ENCODE data around the gene CCDC142.
"Not testable (repeated sequence)": the region's sequence is repeated elsewhere in the genome, so short reads cannot be mapped to it uniquely, and the experiment has no call there.

Gene CCDC142

GRCh38 chr2:74462054-74462785 lies 20.6 kb downstream of the CCDC142 start:
- DNase-seq: no peak

GRCh38 chr2:74461187-74462053 lies 21.4 kb downstream of the CCDC142 start:
- DNase-seq: no peak

- not testable (repeated sequence) for DNase-seq
Measured at GRCh38 chr2:74460187-74460586, 22.6 kb downstream of the CCDC142 start.

GRCh38 chr2:74459503-74460118 lies 23.2 kb downstream of the CCDC142 start:
- DNase-seq: not testable (repeated sequence)

- DNase-seq: no peak
Measured at GRCh38 chr2:74458938-74459363, 23.8 kb downstream of the CCDC142 start.

GRCh38 chr2:74458132-74458937 lies 24.5 kb downstream of the CCDC142 start, which contains the start of gene WBP1:
Gene WBP1, plus strand, starts transcription at chr2:74458438. Its CDS starts 165 bp downstream, at chr2:74458603.
- DNase-seq: peak; percentile 95

GRCh38 chr2:74457549-74458131 lies 25.2 kb downstream of the CCDC142 start:
- peak; percentile 91 for DNase-seq

GRCh38 chr2:74457129-74457548 lies 25.7 kb downstream of the CCDC142 start:
- DNase-seq: no peak

GRCh38 chr2:74454654-74455511 lies 27.9 kb downstream of the CCDC142 start, which contains the start of gene INO80B:
Gene INO80B, plus strand, starts transcription at chr2:74455087. Its CDS starts 30 bp downstream, at chr2:74455117.
- peak; percentile 97 for DNase-seq

GRCh38 chr2:74450570-74451190 lies 32.1 kb downstream of the CCDC142 start:
- DNase-seq: no peak

- DNase-seq: no peak
Measured at GRCh38 chr2:74448771-74449170, 34.0 kb downstream of the CCDC142 start.

- no peak for DNase-seq
Measured at GRCh38 chr2:74447230-74447999, 35.4 kb downstream of the CCDC142 start.

- DNase-seq: no peak
Measured at GRCh38 chr2:74444498-74445318, 38.1 kb downstream of the CCDC142 start.

GRCh38 chr2:74442483-74443297 lies 40.1 kb downstream of the CCDC142 start:
- DNase-seq: not testable (repeated sequence)

GRCh38 chr2:74441690-74442482 lies 40.9 kb downstream of the CCDC142 start, which contains the start of gene RTKN:
Gene RTKN, minus strand, starts transcription at chr2:74441937. Its CDS starts 121 bp downstream, at chr2:74441816.
- peak; percentile 76 for DNase-seq

GRCh38 chr2:74441170-74441689 lies 41.6 kb downstream of the CCDC142 start:
- no peak for DNase-seq
